PC-3 (cell line): Measurements from ENCODE around the gene C1QTNF3.

ENCODE experiments used
- EZH2phosphoT487 ChIP-seq: fragments of 300-600 bp; sonication (generic); IDR thresholded peaks from 2 replicates; pipeline ENCODE4 v1.6.1; 2018; ENCODE audit warnings: mild to moderate bottlenecking, antibody characterized with exemption, low read length, borderline replicate concordance
- TF ChIP-seq, protein P1 (sequence below): fragments of 300-600 bp; sonication (generic); conservative IDR thresholded peaks from 2 replicates; pipeline ENCODE4 v1.5.1; 2017; ENCODE audit warnings: antibody characterized with exemption, low read depth, mild to moderate bottlenecking, low read length

DNA sequence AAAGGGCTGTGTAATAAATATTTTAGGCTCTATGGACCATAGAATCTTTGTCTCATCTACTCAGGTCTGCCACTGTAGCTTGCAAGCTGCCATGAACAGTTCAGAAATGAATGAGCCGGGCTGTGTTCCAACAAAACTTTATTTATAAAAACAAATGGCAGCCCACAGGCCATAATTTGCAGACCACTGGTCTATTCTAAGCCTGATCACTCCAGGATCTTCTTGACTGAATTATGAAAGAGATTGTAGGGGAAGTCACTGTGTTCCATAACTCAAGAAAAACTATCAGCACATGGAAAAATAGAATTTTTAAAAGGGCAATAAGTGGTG is 11.4 kb upstream of the C1QTNF3 start:
- TF ChIP-seq, protein P1, sequence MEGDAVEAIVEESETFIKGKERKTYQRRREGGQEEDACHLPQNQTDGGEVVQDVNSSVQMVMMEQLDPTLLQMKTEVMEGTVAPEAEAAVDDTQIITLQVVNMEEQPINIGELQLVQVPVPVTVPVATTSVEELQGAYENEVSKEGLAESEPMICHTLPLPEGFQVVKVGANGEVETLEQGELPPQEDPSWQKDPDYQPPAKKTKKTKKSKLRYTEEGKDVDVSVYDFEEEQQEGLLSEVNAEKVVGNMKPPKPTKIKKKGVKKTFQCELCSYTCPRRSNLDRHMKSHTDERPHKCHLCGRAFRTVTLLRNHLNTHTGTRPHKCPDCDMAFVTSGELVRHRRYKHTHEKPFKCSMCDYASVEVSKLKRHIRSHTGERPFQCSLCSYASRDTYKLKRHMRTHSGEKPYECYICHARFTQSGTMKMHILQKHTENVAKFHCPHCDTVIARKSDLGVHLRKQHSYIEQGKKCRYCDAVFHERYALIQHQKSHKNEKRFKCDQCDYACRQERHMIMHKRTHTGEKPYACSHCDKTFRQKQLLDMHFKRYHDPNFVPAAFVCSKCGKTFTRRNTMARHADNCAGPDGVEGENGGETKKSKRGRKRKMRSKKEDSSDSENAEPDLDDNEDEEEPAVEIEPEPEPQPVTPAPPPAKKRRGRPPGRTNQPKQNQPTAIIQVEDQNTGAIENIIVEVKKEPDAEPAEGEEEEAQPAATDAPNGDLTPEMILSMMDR = no peak
- TF ChIP-seq EZH2phosphoT487 = no peak
